Measurements from ENCODE around the gene TEDC1.

TEDC1 gene

DNA sequence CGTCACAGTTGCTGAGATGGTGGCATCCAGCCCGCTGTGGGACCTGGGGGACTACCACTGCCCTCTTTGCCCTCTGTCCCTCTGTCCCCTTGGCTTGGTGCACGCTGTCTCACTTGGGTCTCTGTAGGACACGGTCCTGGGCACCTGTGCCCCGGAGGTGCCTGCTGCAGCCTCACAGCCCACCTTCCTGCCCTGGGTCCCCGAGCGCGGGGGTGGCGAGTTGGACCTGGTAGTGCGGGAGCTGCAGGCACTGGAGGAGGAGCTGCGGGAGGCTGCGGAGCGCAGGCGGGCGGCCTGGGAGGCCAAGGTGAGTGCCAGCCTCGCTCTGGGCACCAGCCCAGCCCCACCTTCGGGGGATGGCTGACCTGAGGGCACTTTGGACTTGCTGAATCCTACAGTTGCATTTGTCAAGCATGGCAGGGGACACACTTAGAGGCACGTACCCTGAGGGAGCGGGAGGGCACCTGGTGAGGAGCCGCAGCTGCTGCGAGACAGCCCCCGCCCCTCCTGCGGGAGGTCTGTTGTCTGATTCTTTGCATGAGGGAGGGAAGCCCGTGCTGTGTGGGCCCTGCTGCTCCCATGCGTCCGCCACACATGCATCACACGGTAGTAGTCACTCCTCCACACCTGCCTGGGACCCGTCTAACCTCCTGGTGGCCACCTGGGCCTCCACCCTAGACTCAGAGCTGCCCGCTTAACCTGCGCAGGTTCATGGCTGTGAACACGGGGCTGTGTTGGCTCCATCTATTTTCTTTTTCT, 6.8 kb downstream of the TEDC1 start:
- peak; percentile 2 for DNase-seq

DNA sequence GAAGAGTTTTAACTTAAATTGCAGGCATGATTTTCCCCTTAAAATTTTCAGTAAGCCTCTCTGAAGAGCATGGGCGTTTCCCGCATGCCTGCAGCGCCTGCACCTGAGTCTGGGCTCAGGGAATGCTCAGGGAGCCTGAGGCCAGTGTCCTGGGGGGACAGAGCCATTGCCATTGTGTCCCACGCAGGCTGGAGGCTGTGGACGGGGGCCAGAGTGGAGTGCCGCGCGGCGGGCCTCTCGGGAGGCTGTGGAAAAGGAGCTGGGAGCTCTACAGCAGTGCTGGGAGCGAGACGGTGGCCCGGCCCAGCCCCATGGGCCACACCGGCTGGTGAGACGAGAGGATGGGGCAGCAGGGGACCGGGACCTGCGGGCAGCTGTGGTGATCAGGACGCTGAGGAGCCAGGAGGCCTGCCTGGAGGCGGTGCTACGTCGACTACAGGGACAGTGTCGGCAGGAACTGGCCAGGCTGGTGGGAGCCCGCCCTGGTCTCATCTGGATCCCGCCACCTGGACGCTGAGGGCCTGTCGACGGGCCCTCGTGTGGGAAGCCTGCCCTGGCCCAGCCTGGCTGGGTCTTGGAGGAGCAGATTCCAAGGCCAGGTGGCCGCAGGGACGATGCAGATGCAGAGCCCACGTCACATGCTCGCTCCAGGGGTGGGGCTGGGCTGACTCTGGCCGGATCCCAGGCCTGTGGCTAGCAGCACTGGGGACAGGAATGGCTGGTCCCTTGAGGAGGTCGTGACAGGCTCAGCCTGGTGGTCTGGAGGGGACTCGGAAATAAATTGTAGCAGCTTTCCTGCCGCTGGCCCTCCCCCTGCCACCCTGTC, 7.6 kb downstream of the TEDC1 start:
- DNase-seq = no peak

DNA sequence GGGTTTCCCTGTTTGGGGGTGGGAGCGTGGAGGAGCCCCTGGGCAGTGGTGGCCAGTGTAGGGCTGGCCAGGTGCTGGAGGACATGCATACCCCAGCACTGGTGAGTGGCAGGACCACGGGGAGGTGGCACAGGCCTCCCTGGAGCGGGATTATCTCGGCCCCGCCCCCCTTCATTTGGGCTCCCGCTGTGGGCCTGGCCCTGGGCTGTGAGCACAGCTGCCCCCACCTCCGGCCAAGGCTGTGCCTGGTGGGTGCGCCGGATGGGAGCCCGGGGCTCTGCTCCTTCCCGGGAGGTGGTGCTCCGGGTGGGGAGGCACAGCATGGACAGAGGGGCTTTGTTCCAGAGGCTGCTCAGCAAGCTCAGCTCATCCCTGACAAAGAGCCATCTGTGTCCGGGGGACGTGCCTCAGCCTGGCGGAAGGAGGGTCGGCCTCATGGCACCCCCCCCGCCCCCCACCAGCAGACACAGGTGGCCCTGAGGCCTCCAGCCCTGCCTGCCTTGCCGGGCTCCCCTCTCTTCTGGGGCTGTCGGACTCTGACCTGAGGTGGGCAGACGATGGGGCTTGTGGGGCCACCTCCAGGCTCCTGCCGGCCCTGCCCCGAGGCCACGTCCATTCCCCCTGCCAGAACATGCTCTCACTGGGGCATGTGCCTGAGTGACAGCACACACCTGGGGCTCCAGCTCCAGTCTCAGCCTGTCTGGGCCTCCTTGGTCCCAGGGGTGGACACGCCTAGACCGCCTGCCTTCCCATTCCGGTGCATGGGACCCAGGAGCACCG, 8.4 kb downstream of the TEDC1 start:
- no peak for DNase-seq

DNA sequence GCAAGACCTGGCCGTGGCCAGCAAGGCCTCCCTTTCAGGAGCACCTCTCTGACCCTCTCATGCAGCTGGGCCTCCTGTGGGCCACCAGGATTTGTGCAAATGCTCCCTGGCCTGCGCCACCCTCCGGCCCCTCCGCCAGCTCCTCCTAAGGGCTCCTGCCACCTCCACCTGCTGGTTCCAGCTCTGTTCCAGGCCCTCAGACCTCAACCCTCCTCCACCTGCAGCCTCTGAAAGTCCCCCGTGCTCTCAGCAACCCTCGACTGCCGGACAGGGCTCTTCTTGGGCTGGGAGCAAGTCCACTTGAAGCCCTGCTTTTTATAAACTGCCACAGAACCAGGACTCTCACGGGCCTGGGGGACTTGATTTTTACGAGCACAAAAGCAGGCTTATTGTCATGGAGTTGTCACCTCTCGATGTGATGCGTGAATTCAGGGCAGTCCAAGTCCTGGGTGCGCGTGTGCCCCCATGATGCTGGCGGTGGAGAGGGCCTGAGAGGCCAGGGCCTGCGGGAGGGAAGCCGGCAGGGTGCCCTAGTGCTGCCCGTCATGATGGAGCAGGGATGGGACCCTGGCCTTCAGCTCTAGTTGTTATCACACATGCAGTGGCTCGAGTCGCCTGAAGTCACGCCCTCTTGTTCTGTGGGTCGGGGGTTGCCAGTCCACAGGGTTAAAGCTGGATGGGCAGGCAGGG, 9.1 kb downstream of the TEDC1 start:
- DNase-seq = no peak

DNA sequence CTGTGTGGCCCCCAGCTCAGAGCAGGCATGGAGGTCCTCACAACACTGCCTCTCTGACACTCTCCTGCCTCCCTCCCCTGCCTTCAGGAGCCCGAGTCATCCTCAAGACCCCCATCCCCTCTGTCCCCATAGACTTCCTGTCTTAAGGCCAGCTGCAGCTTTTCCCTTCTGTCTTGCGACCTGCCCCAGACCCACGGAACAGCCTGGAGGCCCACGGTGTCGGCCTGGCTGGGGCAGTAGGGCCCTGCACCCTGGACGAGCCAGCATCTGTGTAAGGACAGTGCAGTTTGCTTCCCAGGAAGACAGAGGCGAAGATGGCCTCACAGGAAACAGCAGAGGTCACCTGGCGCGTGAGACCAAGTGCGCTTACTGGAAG, 9.7 kb downstream of the TEDC1 start:
- DNase-seq = no peak

GRCh38 chr14:105501504-105502291, 10.7 kb downstream of the TEDC1 start:
- DNase-seq = no peak

- DNase-seq = no peak
Measured at GRCh38 chr14:105502446-105503295, 11.6 kb downstream of the TEDC1 start.

DNA sequence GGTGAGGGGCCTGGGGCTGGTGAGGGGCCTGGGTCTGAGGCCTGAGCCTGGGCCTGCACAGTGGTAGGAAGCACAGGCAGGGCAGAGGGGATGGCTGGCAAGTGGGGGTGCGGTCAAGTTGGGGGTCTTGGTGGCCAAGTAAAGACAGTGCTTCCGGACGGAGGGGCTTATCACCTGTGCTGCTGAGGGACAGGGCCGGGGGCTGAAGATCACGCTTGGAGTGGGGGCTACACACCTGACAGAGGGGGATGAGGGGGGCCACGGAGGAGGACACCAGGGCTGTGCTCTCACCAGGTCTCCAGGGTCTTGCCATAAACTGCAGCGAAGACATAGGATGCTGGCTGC, 12.2 kb downstream of the TEDC1 start:
- DNase-seq = no peak

GRCh38 chr14:105503935-105504692, 13.1 kb downstream of the TEDC1 start:
- no peak for DNase-seq

GRCh38 chr14:105505101-105505500, 14.1 kb downstream of the TEDC1 start:
- DNase-seq = no peak

DNA sequence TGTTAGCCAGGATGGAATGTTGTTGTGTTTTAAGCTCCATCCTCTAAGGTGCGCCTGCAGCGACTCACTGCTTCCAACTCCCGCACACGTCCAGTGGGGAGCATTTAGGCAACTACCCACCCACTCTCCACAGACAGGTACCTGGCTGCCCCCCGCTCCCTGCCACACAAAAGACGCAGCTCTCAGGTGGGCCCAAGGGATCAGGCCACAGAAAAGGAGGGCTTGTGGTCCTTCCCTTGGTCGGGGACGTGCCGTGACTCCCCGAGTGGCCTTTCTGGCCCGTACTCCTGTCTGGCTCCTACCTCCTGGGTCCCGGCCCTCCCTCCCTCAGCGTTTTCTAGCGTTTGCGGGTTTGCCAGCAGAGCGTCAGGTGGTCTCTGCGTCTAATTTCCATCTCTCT, 16.2 kb downstream of the TEDC1 start:
- no peak for DNase-seq

GRCh38 chr14:105508069-105508468, 17.0 kb downstream of the TEDC1 start:
- no peak for DNase-seq

GRCh38 chr14:105508601-105509000, 17.6 kb downstream of the TEDC1 start:
- DNase-seq = no peak

- DNase-seq = no peak
Measured at GRCh38 chr14:105517096-105517495, 26.1 kb downstream of the TEDC1 start.

DNA sequence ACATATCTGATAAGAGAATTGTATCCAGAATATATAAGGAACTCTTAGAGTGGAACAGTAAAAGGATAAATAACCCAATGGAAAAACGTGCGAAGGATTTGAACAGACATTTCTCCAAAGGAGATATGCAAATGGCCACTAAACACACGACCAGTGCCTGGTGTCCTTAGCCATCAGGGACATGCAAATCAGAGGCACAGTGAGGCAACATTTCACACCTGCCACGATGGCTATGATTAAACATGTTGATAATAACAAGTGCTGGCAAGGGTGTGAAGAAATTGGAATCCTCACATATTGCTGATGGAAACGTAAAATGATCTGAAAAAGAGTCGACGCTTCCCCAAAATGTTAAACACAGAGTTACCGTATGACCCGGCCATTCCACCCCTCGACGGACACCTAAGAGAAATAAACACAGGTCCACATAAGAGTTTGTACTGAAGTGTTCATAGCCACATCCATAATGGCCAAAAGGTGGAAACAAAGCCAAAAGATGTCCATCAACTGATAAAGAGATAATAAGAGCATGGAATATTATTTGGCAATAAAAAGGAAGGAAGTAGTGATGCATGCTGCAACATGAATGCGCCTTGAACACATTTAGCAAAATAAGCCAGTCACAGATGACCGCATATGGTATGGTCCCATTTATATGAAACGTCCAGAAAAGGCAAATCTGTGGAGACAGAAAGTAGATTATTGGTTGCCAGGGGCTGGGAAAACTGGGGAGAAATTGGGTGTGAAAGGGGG, 29.1 kb downstream of the TEDC1 start:
- no peak for DNase-seq

GRCh38 chr14:105525326-105525725, 34.3 kb downstream of the TEDC1 start:
- no peak for DNase-seq

- DNase-seq = peak; percentile 59
Measured at GRCh38 chr14:105525861-105526775, 35.1 kb downstream of the TEDC1 start, which contains the start of gene TMEM121. Gene TMEM121 (plus strand): TSS chr14:105526583. CDS start chr14:105528835, 2,252 bp downstream.

DNA sequence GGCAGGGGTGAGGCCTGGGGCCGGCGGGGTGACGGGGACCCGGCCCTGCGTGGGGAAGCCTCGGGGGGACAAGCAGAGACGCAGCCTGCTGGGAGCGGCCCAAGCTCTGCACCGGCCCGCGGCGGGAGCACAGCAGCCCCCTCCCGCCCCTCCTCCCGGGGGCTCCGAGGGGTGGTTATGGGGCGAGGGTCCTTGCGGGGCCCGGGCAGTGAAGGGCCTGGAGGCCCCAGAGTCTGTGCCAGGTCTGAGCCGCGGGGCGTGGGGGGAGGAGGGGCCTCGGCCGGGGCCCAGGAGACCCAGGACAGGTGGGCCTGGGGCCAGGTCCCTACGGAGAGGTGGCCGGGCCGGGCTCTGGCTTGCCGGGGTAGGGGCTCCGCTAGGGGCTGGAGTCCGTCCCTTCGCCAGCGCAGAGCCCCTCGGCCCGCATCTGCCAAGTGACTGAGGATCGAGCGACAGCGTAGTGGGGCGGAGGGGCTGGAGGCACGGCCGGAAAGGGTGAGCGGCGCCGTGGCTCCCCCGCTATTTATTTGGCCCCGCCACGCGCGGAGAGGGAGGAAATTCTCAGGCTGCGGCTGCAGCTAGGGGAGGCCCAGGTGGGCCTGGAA, 35.8 kb downstream of the TEDC1 start:
- peak; percentile 36 for DNase-seq
